ENCODE results near the gene CACNA2D1. TPM values are rescaled to one million over a fixed set of nuclear protein-coding genes. Genes with fewer than 3 reads are reported as not detected.

CACNA2D1 gene
- total RNA-seq, 1 donor from 2014 or later, result 20.7 TPM

DNA sequence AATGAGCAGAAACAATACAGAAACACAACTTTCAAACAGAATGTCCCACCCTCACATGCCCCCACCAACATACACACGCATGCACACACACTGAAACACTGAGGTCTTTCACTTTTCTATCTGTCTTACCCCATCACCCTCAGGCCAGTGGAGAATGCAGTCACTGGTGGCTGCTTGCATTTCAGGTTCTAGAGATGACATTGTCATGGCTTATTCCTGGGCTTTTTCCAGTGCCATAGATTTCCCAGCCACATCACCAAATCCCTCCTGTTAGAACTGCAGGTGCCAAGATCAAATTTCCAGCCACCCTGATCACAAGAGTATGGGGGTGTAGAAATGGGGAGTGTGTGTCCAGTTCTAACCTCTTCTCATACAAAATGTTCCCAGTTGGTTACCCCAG, 68.4 kb downstream of the CACNA2D1 start:
- H3K27ac Mint-ChIP-seq (ENCODE audit: unreplicated experiment), result no peak overlapping the region
- H3K27me3 Mint-ChIP-seq (ENCODE audit: unreplicated experiment), result no peaks in the 10 kb centered on the region
- H3K36me3 Mint-ChIP-seq (ENCODE audit: low read depth, unreplicated experiment), result no peaks in the 10 kb centered on the region
- H3K9me3 Mint-ChIP-seq (ENCODE audit: unreplicated experiment), result no peaks in the 10 kb centered on the region
- TF ChIP-seq, protein P1, sequence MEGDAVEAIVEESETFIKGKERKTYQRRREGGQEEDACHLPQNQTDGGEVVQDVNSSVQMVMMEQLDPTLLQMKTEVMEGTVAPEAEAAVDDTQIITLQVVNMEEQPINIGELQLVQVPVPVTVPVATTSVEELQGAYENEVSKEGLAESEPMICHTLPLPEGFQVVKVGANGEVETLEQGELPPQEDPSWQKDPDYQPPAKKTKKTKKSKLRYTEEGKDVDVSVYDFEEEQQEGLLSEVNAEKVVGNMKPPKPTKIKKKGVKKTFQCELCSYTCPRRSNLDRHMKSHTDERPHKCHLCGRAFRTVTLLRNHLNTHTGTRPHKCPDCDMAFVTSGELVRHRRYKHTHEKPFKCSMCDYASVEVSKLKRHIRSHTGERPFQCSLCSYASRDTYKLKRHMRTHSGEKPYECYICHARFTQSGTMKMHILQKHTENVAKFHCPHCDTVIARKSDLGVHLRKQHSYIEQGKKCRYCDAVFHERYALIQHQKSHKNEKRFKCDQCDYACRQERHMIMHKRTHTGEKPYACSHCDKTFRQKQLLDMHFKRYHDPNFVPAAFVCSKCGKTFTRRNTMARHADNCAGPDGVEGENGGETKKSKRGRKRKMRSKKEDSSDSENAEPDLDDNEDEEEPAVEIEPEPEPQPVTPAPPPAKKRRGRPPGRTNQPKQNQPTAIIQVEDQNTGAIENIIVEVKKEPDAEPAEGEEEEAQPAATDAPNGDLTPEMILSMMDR (IDR thresholded peaks at IDR 0.05; ENCODE audit: unreplicated experiment), result no peak
- H3K4me1 Mint-ChIP-seq (ENCODE audit: unreplicated experiment), result no peaks in the 10 kb centered on the region
- DNase-seq (ENCODE audit: low spot score), result no peak
- no peak overlapping the region for H3K4me3 Mint-ChIP-seq (ENCODE audit: unreplicated experiment)

DNA sequence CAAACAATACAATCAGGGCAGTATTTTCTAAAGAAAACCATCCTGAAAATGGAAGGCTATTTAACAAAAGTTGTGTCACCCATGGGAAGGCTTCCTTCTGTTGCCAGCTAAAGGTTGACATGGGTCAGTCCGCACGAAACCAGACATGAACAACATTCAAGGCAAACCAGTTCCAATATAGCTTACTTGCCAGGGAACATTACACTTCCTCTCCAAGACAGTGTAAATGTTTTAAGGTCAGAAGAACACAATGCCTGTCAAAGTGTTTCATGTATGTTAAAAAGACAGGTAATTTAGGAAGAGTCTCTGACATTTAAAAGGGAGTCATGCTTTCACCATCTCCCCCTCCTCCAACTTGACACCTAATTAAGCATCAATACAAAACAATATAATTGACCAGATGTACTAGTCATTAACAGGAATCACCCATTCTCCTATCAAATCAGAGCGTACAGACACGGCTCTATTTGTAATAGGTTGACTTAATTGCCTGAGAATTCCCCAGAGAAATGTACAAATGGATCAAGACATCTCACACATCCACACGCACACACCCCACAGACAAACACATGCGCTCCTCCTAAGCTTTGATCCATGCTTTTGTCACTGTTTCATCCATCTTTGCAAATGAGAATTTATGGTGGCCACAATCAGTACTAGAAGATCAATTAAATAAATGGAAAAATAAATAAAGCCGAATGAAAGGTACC, 69.5 kb downstream of the CACNA2D1 start:
- Mint-ChIP-seq H3K27ac (ENCODE audit: unreplicated experiment) (no peak overlapping the region), H3K27me3 (ENCODE audit: unreplicated experiment) (no peaks in the 10 kb centered on the region), H3K4me3 (ENCODE audit: unreplicated experiment) (no peak overlapping the region), H3K4me1 (ENCODE audit: unreplicated experiment) (no peaks in the 10 kb centered on the region), H3K36me3 (ENCODE audit: low read depth, unreplicated experiment) (no peaks in the 10 kb centered on the region), H3K9me3 (ENCODE audit: unreplicated experiment) (no peaks in the 10 kb centered on the region)
- no peak for DNase-seq (ENCODE audit: low spot score)
- TF ChIP-seq, protein P1 (IDR thresholded peaks at IDR 0.05; ENCODE audit: unreplicated experiment), result no peak

DNA sequence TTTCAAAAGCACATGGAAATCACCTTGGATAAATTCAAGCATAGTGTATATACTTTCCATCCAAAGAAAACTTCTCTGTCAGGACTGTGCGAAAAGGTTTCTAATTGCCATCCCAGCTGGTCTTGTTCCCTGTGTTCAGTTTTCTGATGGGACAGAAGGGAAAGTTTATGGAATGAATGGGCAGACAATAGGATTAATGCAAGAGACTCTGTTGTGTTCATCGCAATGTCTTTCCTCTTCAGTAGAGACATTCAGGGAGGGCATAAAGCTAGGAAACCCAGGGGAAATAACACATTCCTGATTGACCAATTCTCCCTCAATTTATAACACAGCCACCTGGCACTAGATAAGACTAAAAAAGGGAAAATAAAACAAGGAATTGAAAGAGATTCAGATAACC, 78.9 kb downstream of the CACNA2D1 start:
- Mint-ChIP-seq H3K9me3 (ENCODE audit: unreplicated experiment) (no peaks in the 10 kb centered on the region), H3K4me1 (ENCODE audit: unreplicated experiment) (peaks cover 2% of the 10 kb centered on the region), H3K27me3 (ENCODE audit: unreplicated experiment) (no peaks in the 10 kb centered on the region), H3K27ac (ENCODE audit: unreplicated experiment) (no peak overlapping the region), H3K4me3 (ENCODE audit: unreplicated experiment) (no peak overlapping the region), H3K36me3 (ENCODE audit: low read depth, unreplicated experiment) (no peaks in the 10 kb centered on the region)
- TF ChIP-seq, protein P1 (IDR thresholded peaks at IDR 0.05; ENCODE audit: unreplicated experiment), result no peak
- DNase-seq (ENCODE audit: low spot score), result no peak

DNA sequence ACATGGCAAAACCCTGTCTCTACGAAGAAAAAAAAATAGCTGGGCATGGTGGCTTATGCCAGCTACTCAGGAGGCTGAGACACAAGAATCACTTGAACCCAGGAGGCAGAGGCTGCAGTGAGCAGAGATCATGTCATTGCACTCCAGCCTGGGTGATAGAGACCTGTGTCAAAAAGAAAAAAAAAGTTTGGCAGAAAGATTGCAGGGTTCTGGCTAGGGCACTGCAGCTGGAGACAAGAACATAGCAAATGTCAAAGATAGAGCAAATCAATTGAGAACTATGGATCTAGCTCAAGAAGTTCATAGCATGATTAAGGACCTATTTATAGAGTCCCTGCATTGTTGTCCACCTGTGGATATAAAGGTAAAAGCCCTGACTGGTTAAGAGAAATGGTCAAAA, 79.5 kb downstream of the CACNA2D1 start:
- TF ChIP-seq, protein P1 (IDR thresholded peaks at IDR 0.05; ENCODE audit: unreplicated experiment), result no peak
- Mint-ChIP-seq H3K4me1 (ENCODE audit: unreplicated experiment) (peaks cover 2% of the 10 kb centered on the region), H3K9me3 (ENCODE audit: unreplicated experiment) (no peaks in the 10 kb centered on the region), H3K36me3 (ENCODE audit: low read depth, unreplicated experiment) (no peaks in the 10 kb centered on the region), H3K27me3 (ENCODE audit: unreplicated experiment) (no peaks in the 10 kb centered on the region), H3K4me3 (ENCODE audit: unreplicated experiment) (no peak overlapping the region), H3K27ac (ENCODE audit: unreplicated experiment) (no peak overlapping the region)
- no peak for DNase-seq (ENCODE audit: low spot score)

DNA sequence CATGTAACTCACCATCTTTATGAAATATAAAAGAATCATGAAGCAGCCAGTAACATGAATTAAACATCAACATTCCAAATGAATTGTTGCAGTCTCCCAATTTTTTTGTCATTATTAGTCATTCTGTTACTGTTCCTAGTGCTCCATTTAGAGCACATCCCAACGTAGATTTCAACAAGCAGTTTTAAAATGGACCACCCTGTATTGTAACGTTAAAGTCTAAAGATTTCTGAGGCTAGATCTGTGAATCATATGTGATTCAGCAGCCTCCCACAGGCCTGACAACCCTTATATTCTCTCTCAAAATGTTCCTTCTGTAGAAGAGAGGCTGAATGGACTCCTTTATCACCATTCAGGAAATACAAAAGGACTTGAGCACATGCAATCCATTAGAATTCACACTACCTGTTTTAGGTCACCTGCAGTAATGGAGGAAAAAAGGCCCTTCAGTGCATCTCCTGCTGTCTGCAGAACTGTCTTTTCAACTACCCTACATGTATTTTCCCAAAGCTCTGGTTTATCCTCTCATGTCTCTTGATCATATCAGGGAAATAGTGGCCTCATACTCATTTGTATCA, 81.4 kb downstream of the CACNA2D1 start:
- Mint-ChIP-seq H3K36me3 (ENCODE audit: low read depth, unreplicated experiment) (no peaks in the 10 kb centered on the region), H3K4me1 (ENCODE audit: unreplicated experiment) (peaks cover 2% of the 10 kb centered on the region), H3K27ac (ENCODE audit: unreplicated experiment) (no peak overlapping the region), H3K27me3 (ENCODE audit: unreplicated experiment) (no peaks in the 10 kb centered on the region), H3K4me3 (ENCODE audit: unreplicated experiment) (no peak overlapping the region), H3K9me3 (ENCODE audit: unreplicated experiment) (no peaks in the 10 kb centered on the region)
- TF ChIP-seq, protein P1 (IDR thresholded peaks at IDR 0.05; ENCODE audit: unreplicated experiment), result no peak
- DNase-seq (ENCODE audit: low spot score), result no peak

All from endothelial cell (in vitro differentiated cells).